Fibroblast of mammary gland (primary cell): ENCODE data around the gene RNF214.

Source experiments
- DNase-seq: peaks from one replicate; pipeline ENCODE4 v3.0.0-alpha.2; 2010; ENCODE audit warnings: low read depth
- H3K4me3 ChIP-seq: 2 replicates; pipeline ENCODE4 v1.5.1; 2011; ENCODE audit warnings: low read depth, mild to moderate bottlenecking, low read length, moderate library complexity; ENCODE audit not compliant: control insufficient read depth
- TF ChIP-seq, protein P1 (sequence below): conservative IDR thresholded peaks from 2 replicates; pipeline ENCODE4 v1.5.1; 2011; ENCODE audit warnings: low read depth, low read length, inconsistent platforms; ENCODE audit not compliant: control insufficient read depth, insufficient read depth

RNF214 gene

DNA sequence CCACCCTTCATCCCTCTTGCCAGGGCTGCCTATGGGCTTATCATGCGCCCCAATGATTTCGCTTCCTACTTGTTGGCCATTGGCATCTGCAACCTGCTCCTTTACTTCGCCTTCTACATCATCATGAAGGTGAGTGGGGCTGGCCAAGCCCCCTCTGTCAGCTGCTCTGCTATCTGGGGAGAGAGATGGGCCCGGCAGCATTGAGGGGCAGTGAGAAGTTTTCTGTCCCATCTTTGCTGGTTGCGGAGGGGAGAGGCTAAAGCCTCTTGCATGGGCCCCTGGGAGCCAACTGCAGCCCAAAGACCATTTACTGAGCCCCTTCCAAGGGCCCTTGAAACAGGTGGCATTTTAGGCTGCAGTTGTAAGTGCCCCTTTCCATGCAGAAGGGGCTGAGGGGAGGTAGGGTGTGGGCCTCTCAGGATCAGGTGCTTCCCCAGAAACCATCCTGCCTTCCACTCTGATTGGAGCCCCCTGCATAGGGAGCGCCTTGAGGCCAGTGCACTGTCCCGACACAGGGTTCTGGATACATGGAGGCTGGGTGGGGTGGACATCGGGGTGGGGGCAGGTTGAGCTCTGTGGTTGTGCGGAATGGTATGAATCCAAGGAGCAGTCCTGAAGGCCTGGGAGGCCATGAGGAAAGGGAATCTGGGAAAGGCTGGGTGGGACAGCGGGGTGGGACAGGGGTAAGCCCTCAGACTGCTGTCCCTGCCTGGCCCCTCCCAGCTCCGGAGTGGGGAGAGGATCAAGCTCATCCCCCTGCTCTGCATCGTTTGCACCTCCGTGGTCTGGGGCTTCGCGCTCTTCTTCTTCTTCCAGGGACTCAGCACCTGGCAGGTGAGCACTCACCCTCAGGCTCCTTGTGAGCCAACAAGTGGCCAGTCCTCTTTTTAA lies 39.1 kb upstream of the RNF214 start:
- DNase-seq = no peak
- TF ChIP-seq, protein P1, sequence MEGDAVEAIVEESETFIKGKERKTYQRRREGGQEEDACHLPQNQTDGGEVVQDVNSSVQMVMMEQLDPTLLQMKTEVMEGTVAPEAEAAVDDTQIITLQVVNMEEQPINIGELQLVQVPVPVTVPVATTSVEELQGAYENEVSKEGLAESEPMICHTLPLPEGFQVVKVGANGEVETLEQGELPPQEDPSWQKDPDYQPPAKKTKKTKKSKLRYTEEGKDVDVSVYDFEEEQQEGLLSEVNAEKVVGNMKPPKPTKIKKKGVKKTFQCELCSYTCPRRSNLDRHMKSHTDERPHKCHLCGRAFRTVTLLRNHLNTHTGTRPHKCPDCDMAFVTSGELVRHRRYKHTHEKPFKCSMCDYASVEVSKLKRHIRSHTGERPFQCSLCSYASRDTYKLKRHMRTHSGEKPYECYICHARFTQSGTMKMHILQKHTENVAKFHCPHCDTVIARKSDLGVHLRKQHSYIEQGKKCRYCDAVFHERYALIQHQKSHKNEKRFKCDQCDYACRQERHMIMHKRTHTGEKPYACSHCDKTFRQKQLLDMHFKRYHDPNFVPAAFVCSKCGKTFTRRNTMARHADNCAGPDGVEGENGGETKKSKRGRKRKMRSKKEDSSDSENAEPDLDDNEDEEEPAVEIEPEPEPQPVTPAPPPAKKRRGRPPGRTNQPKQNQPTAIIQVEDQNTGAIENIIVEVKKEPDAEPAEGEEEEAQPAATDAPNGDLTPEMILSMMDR = no peak
- H3K4me3 ChIP-seq = no peak overlapping the region

DNA sequence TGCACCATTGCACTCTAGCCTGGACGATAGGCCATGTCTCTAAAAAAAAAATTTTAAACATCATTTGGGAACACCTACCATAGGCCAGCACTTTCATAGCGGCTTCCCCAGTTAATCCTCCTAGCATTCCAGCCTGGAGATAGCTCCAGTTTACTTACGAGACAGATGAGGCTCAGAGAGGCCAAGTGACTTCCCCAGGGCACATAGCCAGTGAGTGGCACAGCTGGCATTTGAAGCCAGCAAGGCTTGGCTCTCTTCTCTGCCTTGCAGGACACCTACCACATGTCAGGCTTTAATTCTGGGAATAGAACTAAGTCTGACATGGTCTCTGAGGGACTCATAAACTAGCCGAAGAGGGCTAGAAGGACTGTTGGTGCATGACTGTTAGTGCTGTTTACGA lies 38.2 kb upstream of the RNF214 start:
- no peak for DNase-seq
- TF ChIP-seq, protein P1 = no peak
- H3K4me3 ChIP-seq = no peak overlapping the region

DNA sequence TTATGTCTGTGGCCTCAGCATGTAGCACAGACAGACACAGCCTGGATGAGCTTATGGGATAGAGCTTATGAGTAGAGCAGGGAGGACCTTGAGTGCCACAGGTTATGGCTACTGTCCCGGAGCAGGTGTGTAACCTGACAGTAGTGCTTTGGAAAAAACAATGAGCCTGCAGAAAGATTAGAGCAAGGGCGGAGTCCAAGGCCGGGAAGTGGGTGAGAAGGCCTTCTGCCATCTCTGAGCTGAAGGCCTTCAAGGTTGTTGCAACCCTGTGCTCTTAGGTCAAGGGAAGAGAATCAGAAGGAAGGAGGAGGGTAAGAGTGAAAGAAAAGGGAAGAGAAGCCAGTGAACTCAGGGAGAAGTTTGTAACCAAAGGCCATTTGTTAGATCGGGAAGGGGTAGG lies 37.2 kb upstream of the RNF214 start:
- no peak for DNase-seq
- TF ChIP-seq, protein P1 = no peak
- no peak overlapping the region for H3K4me3 ChIP-seq

DNA sequence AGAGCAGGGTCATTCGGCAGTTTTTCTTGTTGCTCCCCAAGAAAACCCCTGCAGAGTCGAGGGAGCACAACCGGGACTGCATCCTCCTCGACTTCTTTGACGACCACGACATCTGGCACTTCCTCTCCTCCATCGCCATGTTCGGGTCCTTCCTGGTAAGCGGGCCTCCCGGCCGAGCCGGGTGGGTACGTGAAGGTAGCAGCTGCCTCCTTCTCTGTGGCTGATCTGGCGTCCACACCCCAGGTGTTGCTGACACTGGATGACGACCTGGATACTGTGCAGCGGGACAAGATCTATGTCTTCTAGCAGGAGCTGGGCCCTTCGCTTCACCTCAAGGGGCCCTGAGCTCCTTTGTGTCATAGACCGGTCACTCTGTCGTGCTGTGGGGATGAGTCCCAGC lies 36.7 kb upstream of the RNF214 start:
- no peak overlapping the region for H3K4me3 ChIP-seq
- TF ChIP-seq, protein P1 = no peak
- no peak for DNase-seq

DNA sequence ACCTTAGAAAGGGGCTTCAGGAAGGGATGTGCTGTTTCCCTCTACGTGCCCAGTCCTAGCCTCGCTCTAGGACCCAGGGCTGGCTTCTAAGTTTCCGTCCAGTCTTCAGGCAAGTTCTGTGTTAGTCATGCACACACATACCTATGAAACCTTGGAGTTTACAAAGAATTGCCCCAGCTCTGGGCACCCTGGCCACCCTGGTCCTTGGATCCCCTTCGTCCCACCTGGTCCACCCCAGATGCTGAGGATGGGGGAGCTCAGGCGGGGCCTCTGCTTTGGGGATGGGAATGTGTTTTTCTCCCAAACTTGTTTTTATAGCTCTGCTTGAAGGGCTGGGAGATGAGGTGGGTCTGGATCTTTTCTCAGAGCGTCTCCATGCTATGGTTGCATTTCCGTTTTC lies 35.5 kb upstream of the RNF214 start:
- no peak for DNase-seq
- TF ChIP-seq, protein P1 = no peak
- H3K4me3 ChIP-seq = no peak overlapping the region

DNA sequence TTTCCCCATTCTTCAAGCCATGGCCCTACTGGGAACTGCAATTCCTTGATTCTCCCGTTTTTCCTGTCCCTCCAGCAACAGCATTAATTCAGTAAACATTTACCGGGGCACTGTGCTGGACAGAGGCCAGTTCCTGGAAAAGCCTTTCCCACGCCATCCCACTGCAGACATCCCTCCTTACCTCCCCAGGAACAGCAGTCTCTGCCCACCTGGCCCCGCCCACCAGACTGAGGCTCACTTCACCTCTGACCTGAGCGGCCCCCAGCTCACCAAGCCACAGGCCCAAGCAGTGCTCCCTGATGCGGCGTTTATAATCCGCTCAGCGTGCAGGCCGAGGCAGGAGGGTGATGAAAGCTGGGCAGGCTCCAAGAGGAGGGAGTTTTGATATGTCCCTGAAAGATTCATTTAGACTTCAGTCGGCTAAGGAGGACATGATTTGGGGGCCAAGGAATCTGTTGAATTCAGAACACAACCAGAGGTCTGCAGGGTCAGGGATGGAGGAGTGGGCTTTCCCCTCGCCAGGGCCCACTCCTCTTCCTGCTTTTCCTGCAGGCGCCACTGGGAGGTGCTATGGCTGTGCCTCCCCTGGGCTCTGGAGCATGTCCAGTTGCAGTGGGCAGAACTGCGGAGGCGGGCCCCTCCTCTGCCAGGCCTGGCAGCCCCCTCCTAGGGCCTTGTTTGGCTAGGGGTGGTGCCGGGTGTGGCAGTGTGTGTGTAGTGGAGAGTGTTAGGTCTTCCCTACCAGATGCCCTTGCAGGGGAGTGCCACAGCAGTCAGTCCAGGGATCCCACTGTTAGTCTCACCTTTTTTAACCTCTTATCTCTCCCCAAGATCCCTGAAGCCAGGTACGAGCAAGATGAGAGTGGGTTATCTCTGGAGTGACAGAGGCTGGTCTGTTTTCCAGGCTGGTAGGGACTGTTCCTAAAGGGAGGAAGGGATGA lies 34.7 kb upstream of the RNF214 start:
- no peak overlapping the region for H3K4me3 ChIP-seq
- no peak for DNase-seq
- TF ChIP-seq, protein P1 = peak; percentile 47
